GM12865 (cell line): ENCODE data around the gene ROR1.

Experiments used
- DNase-seq: peaks from one replicate; pipeline ENCODE4 v3.0.0; 2010; ENCODE audit warnings: low read depth
- H3K4me3 ChIP-seq: 2 replicates; pipeline ENCODE4 v1.5.1; 2011; ENCODE audit warnings: mild to moderate bottlenecking, low read depth, low read length, control low read depth
- TF ChIP-seq, protein P1 (sequence below): IDR thresholded peaks from 2 replicates; pipeline ENCODE4 v1.5.1; 2011; ENCODE audit warnings: low read length, control low read depth, low read depth, inconsistent platforms; ENCODE audit not compliant: insufficient read depth; ENCODE audit errors: missing control alignments

The ROR1 gene

DNA sequence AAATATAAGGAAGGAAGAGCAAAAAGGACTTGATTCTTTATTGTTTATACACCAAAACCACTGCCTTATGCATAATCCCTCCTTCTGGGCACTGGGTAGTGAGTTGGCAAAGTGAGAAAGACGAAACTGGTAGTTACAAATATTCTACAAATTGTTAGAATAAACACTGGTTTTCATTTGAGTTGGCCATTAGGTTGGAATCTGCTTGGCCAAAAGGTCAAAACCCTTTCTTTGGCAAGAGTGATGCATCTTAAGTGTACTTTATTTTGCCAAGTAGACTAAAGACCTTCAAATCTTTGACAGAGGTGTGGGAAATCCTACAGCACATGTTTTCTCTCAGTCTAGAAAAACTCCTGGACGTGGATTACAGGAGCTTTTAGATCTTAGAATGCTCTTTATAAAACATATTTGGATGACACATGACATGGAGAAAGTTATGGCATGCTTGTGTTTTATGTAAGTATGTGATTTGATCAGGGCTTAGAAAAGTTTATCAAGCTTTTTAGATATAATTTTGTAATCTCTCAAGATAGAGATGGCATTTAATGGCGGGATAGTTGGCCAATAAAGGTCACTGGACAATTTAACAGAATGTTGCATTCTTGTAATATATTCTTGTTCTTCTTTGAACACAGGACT lies 120.9 kb downstream of the ROR1 start:
- TF ChIP-seq, protein P1, sequence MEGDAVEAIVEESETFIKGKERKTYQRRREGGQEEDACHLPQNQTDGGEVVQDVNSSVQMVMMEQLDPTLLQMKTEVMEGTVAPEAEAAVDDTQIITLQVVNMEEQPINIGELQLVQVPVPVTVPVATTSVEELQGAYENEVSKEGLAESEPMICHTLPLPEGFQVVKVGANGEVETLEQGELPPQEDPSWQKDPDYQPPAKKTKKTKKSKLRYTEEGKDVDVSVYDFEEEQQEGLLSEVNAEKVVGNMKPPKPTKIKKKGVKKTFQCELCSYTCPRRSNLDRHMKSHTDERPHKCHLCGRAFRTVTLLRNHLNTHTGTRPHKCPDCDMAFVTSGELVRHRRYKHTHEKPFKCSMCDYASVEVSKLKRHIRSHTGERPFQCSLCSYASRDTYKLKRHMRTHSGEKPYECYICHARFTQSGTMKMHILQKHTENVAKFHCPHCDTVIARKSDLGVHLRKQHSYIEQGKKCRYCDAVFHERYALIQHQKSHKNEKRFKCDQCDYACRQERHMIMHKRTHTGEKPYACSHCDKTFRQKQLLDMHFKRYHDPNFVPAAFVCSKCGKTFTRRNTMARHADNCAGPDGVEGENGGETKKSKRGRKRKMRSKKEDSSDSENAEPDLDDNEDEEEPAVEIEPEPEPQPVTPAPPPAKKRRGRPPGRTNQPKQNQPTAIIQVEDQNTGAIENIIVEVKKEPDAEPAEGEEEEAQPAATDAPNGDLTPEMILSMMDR = no peak
- DNase-seq = no peak
- H3K4me3 ChIP-seq = no peak overlapping the region

DNA sequence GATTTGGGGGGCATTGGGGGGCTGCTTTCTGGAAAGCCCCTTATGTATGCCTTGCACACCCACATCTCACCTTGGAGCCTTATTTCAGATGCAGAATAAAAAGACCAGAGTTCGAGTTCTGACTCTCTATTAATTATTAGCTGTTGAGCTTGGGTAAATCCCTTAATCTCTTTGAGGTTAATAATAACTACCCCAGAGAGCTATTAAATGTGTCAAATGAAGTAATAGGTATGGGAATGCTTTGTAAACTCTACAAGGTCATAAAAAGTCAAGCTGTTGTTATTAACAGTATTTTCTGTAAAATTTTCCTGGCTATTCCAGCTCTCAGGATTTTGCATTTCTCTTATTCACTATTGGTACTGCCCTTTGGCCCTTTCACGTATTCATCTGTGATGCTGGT lies 122.9 kb downstream of the ROR1 start:
- H3K4me3 ChIP-seq = no peak overlapping the region
- DNase-seq = no peak
- TF ChIP-seq, protein P1 = no peak

DNA sequence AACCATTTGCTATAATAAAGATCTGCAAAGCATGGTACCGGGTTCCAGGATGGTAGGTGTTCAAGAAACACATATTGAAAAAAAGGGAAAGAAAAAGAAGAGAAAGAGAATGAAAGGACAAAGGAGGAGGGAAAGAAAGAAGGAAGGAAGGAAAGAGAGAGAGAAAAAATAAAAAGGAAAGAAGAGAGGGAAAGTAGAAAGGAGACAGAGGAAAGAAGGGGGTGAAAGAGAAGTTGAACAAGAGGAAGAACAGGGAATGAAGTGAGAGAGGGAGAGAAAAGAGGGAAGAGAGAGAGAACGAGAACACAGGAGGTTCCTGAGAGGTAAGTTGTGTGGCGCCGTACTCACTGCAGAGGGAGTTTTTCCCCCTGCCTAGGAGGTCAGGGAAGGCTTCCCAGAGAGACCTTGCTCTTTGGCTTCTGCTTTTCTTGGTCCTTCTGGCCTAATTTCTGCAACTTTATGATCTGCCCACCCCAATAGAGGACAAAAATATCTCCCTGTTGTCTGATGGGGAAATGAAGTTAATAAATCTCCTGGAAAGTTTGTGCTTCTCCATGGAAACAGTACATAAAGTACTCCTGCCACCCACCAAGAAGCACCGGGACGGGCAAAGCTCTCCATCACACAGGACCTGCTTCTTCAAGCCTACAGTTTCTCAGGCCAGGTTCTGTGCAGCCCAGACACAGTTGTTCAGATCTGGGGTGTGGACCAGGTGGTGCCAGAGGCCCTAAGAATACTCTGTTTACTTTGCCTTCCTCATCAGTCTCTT lies 124.8 kb downstream of the ROR1 start:
- no peak for DNase-seq
- TF ChIP-seq, protein P1 = no peak
- H3K4me3 ChIP-seq = no peak overlapping the region

DNA sequence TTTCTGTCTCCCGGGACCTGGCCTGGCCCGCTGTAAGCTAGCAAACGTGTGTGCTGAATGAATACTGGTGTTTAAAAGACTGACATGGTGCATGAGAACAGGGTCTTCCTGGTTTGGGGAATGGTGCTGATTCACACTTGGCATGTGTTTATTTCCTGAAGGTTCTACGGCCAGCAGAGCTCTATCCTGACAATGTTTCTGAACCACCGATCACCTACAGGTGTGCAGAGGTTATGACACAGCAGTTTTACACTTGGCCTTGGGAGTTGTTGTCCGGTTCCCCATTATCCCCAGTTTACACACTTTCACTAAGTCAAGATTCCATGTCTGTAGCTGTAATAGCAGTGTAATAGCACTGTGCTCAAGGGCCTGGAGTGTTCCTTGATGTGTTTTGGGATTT lies 127.3 kb downstream of the ROR1 start:
- no peak overlapping the region for H3K4me3 ChIP-seq
- DNase-seq = no peak
- TF ChIP-seq, protein P1 = no peak

DNA sequence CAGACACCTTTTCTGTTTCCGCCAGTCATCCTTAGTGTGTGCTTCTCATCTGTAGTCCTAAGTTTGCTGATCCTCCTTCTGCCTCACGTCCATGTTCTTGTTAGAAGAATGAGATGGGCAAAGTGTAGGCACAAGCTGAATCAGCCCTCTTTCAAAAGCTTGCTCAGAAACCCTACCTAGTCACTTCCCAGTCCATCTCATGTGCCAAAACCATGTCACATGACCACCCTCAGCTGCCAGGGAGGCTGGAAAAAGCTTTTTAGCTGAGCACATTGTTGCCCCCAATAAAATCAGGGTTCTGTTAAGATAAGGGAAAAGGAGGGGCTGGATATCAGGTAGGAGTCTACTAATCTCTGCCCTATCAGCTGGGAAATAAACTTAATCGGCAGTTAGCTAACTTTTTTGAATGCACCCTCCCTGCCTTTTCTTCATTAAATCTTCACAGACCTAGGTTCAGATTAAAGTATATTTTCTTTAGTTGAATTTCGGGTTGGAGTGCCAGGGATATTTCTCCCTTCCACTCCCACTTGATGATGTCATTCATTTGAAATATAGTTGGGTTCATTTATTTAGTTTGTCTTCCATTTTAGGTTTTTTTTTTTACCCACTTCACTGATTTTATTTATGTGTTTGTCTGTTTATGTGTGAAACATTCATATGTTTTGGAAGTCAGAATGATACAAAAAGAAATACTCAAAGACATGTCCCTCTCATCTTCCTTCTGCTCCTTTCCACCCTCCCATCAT lies 129.2 kb downstream of the ROR1 start:
- TF ChIP-seq, protein P1 = no peak
- DNase-seq = no peak
- H3K4me3 ChIP-seq = no peak overlapping the region

DNA sequence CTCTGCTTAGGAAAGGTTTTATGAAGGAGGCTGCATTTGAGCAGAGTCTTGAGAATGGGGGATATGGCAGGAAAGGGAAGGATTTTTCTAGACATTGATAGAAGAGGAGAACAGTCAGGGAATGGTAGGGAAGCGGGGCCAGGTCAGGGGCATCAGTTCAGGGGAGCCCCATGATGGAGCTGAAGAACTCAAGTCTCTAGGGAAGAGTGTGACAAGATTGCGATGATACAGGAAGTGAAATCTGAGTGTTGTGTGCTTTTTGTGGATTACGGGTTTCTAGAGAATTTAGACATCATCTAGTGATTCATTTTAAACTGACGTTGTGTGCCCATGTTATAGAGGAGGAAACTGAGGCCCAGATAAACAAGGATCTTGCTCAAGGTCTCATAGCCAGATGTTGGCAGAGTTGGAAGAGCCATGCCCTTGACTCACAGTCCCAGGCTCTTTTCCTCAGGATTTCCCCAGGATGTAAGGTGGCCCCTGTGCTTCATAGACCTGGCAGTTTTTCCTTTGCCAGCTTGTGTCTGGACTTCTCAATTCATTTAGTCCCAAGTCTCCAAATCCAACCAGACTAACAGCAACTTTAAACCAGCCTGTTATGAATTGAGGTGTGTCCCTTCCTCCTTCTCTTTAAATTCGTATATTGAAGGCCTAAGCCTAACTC lies 130.3 kb downstream of the ROR1 start:
- H3K4me3 ChIP-seq = no peak overlapping the region
- TF ChIP-seq, protein P1 = no peak
- DNase-seq = no peak
